Sigmoid colon (tissue), 7 donors: Measurements from ENCODE around the gene HMGN1. TPM values are rescaled to one million over a fixed set of nuclear protein-coding genes. Genes with fewer than 3 reads are reported as not detected.

ENCODE experiments used
- DNase-seq: peaks from one replicate; pipeline ENCODE4 v3.0.0-alpha.2; 2019
- H3K27ac ChIP-seq, 4 donors: fragments of 200-600 bp; sonication (generic); one replicate each; pipeline ENCODE4 v1.5.1; 2016 to 2019; ENCODE audit warnings: mild to moderate bottlenecking in 1 of 4
- H3K27me3 ChIP-seq, 3 donors: fragments of 200-600 bp; sonication (generic); one replicate each; pipeline ENCODE4 v1.5.1; 2019; ENCODE audit warnings: mild to moderate bottlenecking in 1 of 3
- H3K36me3 ChIP-seq, 4 donors: fragments of 200-600 bp; sonication (generic); one replicate each; pipeline ENCODE4 v1.5.1; 2016 to 2019
- H3K4me1 ChIP-seq, 4 donors: fragments of 200-600 bp; sonication (generic); one replicate each; pipeline ENCODE4 v1.5.1; 2017 to 2019
- H3K4me3 ChIP-seq, 4 donors: fragments of 200-600 bp; sonication (generic); one replicate each; pipeline ENCODE4 v1.5.1; 2017 to 2019; ENCODE audit warnings: mild to moderate bottlenecking in 2 of 4, moderate library complexity in 1 of 4
- H3K9me3 ChIP-seq, 4 donors: fragments of 200-600 bp in 3 of 4; sonication (generic) in 3 of 4; one replicate each; pipeline versions ENCODE4 v1.5.1 to v1.6.1; 2013 to 2019
- EP300 ChIP-seq, 4 donors: sonication (generic); formaldehyde crosslinking; IDR thresholded peaks; one replicate each; pipeline ENCODE4 v1.6.1; 2017; ENCODE audit warnings: antibody characterized with exemption in 4 of 4
- POLR2A ChIP-seq, 2 donors: fragments of 450-650 bp; IDR thresholded peaks; one replicate each; pipeline ENCODE4 v1.6.1; 2016; ENCODE audit warnings: antibody characterized with exemption in 2 of 2, mild to moderate bottlenecking in 2 of 2, moderate library complexity in 2 of 2
- POLR2AphosphoS5 ChIP-seq, 4 donors: sonication (generic); formaldehyde crosslinking; IDR thresholded peaks; one replicate each; pipeline ENCODE4 v1.6.1; 2017; ENCODE audit warnings: antibody characterized with exemption in 4 of 4
- WGBS, 2 donors: extraction: QIAGEN DNeasy Blood & Tissue Kit; methylation state at CpG; one replicate each; pipeline ENCODE4 v1.1.7; 2013; 5-methylcytosine and 5-hydroxymethylcytosine counted together
- intact Hi-C: fragments of 100-400 bp; cut with DNase I; formaldehyde crosslinking; loops from one replicate; pipeline ENCODE4 v1.15.1; 2023
- polyA plus RNA-seq, 3 donors: library from polyadenylated mRNA; stranded (reverse); fragments of 200-250 nt; gene quantifications; one replicate each; pipeline ENCODE4 v1.2.3, GENCODE V29; 2013
- small RNA-seq, 3 donors: library from RNA; depleted of rRNA; stranded (forward); fragments of <200 nt; gene quantifications; one replicate each; pipeline ENCODE3, GENCODE V24; 2016
- total RNA-seq, 4 donors: library from RNA; depleted of rRNA; stranded (reverse); fragments of >200 nt; gene quantifications; one replicate each; pipeline ENCODE4 v1.1.0, GENCODE V29; 2016
- TF ChIP-seq, protein P1 (sequence below), 4 experiments: fragments of 450-650 bp in 3 of 4; fragments of 200-600 bp in 1 of 4; IDR thresholded peaks; one replicate each; pipeline ENCODE4 v1.5.1; 2016 to 2019; ENCODE audit warnings: antibody characterized with exemption in 4 of 4, mild to moderate bottlenecking in 3 of 4, moderate library complexity in 2 of 4
- donor health status: healthy with polysubstance abuse.
- donor health status: Bipolar disorder and iron deficiency.
- donor health status: healthy.

Gene HMGN1
- total and polyA plus RNA-seq, 7 donors: 48.2 to 191 (median 73.3) TPM

GRCh38 chr21:39300587-39300986 lies 48.3 kb downstream of the HMGN1 start:
- no peaks in the 10 kb centered on the region for H3K27me3 ChIP-seq
- H3K9me3 ChIP-seq: peaks cover 0 to 1% (median 0%) of the 10 kb centered on the region in 4 donors
- 96 to 98% methylated on average over 3 of the region's 3 CpGs for WGBS, 2 donors
- intact Hi-C loops: no loop called here
- no peak overlapping the region for H3K4me3 ChIP-seq
- no peak overlapping the region for H3K27ac ChIP-seq
- peaks cover 10 to 67% (median 17%) of the 10 kb centered on the region in 4 donors for H3K36me3 ChIP-seq
- DNase-seq: no peak
- peaks cover 0 to 17% (median 5%) of the 10 kb centered on the region in 4 donors for H3K4me1 ChIP-seq
- TF ChIP-seq POLR2A (IDR thresholded peaks at IDR 0.05) (no peak), EP300 (IDR thresholded peaks at IDR 0.05) (no peak), POLR2AphosphoS5 (IDR thresholded peaks at IDR 0.05) (no peak)
- TF ChIP-seq, protein P1, sequence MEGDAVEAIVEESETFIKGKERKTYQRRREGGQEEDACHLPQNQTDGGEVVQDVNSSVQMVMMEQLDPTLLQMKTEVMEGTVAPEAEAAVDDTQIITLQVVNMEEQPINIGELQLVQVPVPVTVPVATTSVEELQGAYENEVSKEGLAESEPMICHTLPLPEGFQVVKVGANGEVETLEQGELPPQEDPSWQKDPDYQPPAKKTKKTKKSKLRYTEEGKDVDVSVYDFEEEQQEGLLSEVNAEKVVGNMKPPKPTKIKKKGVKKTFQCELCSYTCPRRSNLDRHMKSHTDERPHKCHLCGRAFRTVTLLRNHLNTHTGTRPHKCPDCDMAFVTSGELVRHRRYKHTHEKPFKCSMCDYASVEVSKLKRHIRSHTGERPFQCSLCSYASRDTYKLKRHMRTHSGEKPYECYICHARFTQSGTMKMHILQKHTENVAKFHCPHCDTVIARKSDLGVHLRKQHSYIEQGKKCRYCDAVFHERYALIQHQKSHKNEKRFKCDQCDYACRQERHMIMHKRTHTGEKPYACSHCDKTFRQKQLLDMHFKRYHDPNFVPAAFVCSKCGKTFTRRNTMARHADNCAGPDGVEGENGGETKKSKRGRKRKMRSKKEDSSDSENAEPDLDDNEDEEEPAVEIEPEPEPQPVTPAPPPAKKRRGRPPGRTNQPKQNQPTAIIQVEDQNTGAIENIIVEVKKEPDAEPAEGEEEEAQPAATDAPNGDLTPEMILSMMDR (IDR thresholded peaks at IDR 0.05): no peak

- Histone ChIP-seq H3K9me3 (peaks cover 0 to 1% (median 0%) of the 10 kb centered on the region in 4 donors), H3K27ac (no peak overlapping the region), H3K27me3 (no peaks in the 10 kb centered on the region), H3K4me1 (peaks cover 0 to 17% (median 5%) of the 10 kb centered on the region in 4 donors), H3K4me3 (no peak overlapping the region), H3K36me3 (peaks cover 16 to 82% (median 28%) of the 10 kb centered on the region in 4 donors)
- DNase-seq: no peak
- whole genome bisulfite sequencing, 2 donors: 49 to 90% methylated on average over 2 of the region's 2 CpGs
- intact Hi-C loops: no loop called here
- TF ChIP-seq EP300 (IDR thresholded peaks at IDR 0.05): no peak
- TF ChIP-seq, protein P1 (IDR thresholded peaks at IDR 0.05): no peak
- no peak for TF ChIP-seq POLR2AphosphoS5 (IDR thresholded peaks at IDR 0.05)
- no peak for TF ChIP-seq POLR2A (IDR thresholded peaks at IDR 0.05)
Observed at GRCh38 chr21:39296891-39297290, 52.0 kb downstream of the HMGN1 start.

Small RNA genes lying within 50 kb of the gene (small RNA-seq; reads per million reads assigned to genes)
- gene RF00019: 0 reads per million in 3 donors

Other genes starting within 250 kb of the HMGN1 start
- 10 to 100 TPM; 12.7 to 28.8 (median 23.7) TPM for gene PSMG1, start 165.6 kb downstream of the HMGN1 start, total RNA-seq
- gene PSMG1, start 165.6 kb downstream of the HMGN1 start, polyA plus RNA-seq: 10 to 100 TPM; 49.2 to 67.9 (median 63.8) TPM
- 10 to 100 TPM; 53.5 to 92.5 (median 70.4) TPM for gene BRWD1, start 35.5 kb downstream of the HMGN1 start, total RNA-seq
- 10 to 100 TPM in 2 of 3 donors, 1 to 10 TPM in 1; 8.3 to 12.0 (median 11.2) TPM for gene BRWD1, start 35.5 kb downstream of the HMGN1 start, polyA plus RNA-seq
- 1 to 10 TPM in 3 of 4 donors, under 1 TPM in 1; 0.82 to 5.5 (median 2.1) TPM for gene LCA5L, start 96.7 kb upstream of the HMGN1 start, total RNA-seq
- under 1 TPM; 0.60 to 0.79 (median 0.69) TPM for gene LCA5L, start 96.7 kb upstream of the HMGN1 start, polyA plus RNA-seq
- 10 to 100 TPM in 3 of 4 donors, 1 to 10 TPM in 1; 6.4 to 32.7 (median 23.5) TPM for gene SH3BGR, start 102.9 kb upstream of the HMGN1 start, total RNA-seq
- 1 to 10 TPM; 3.6 to 6.0 (median 5.5) TPM for gene SH3BGR, start 102.9 kb upstream of the HMGN1 start, polyA plus RNA-seq